WERI-Rb-1 (cell line): ENCODE results near the gene ARMH1.

Experiments used
- DNase-seq: peaks from one replicate; pipeline ENCODE4 v3.0.0-alpha.2; 2020
- H3K27ac ChIP-seq: fragments of 250-450 bp; sonication (Bioruptor Pico); 2 replicates; pipeline ENCODE4 v1.5.1; 2020; ENCODE audit warnings: mild to moderate bottlenecking, moderate library complexity
- H3K27me3 ChIP-seq: fragments of 250-450 bp; sonication (Bioruptor Pico); 2 replicates; pipeline ENCODE4 v1.5.1; 2021; ENCODE audit warnings: mild to moderate bottlenecking, low read depth, moderate library complexity; ENCODE audit not compliant: insufficient read depth, severe bottlenecking
- H3K36me3 ChIP-seq: fragments of 250-450 bp; sonication (Bioruptor Pico); 2 replicates; pipeline ENCODE4 v1.5.1; 2020; ENCODE audit warnings: mild to moderate bottlenecking, moderate library complexity
- H3K4me3 ChIP-seq: 2 replicates; pipeline ENCODE4 v1.5.1; 2011; ENCODE audit warnings: low read depth, mild to moderate bottlenecking, control low read depth, low read length
- H3K9me3 ChIP-seq: fragments of 250-450 bp; sonication (Bioruptor Pico); 2 replicates; pipeline ENCODE4 v1.5.1; 2021; ENCODE audit warnings: mild to moderate bottlenecking, moderate library complexity; ENCODE audit not compliant: severe bottlenecking
- CTCF ChIP-seq: IDR thresholded peaks from 2 replicates; pipeline ENCODE4 v1.5.1; 2011; ENCODE audit warnings: low read depth, mild to moderate bottlenecking, control low read depth, inconsistent platforms, low read length

ARMH1 gene

GRCh38 chr1:44739307-44740178, 65.0 kb downstream of the ARMH1 start, which contains the start of gene KIF2C:
Gene KIF2C, plus strand, starts transcription at chr1:44739837. Its CDS starts 96 bp downstream, at chr1:44739933.
- no peak for TF ChIP-seq CTCF
- Histone ChIP-seq H3K9me3 (peaks cover 2% of the 10 kb centered on the region), H3K27ac (peak within 1 kb of the TSS; percentile 89)

GRCh38 chr1:44740179-44740617, 65.7 kb downstream of the ARMH1 start:
- Histone ChIP-seq H3K36me3 (peaks cover 36% of the 10 kb centered on the region), H3K4me3 (peak overlapping the region; percentile 83), H3K27ac (peak overlapping the region; percentile 89), H3K9me3 (peaks cover 2% of the 10 kb centered on the region), H3K27me3 (no peaks in the 10 kb centered on the region)
- no peak for TF ChIP-seq CTCF
- DNase-seq: no peak

More at GRCh38 chr1:44739307-44740178, 65.0 kb downstream of the ARMH1 start, which contains the start of gene KIF2C:
- H3K4me3 ChIP-seq: peak within 1 kb of the TSS; percentile 83
- no peaks in the 10 kb centered on the region for H3K27me3 ChIP-seq
- peak; percentile 98 for DNase-seq
- H3K36me3 ChIP-seq: peaks cover 34% of the 10 kb centered on the region

GRCh38 chr1:44743211-44743610, 68.7 kb downstream of the ARMH1 start:
- no peak overlapping the region for H3K4me3 ChIP-seq
- no peaks in the 10 kb centered on the region for H3K9me3 ChIP-seq
- H3K27ac ChIP-seq: no peak overlapping the region
- DNase-seq: no peak
- TF ChIP-seq CTCF: no peak
- H3K27me3 ChIP-seq: no peaks in the 10 kb centered on the region
- peaks cover 64% of the 10 kb centered on the region for H3K36me3 ChIP-seq

GRCh38 chr1:44747878-44748277, 73.4 kb downstream of the ARMH1 start:
- Histone ChIP-seq H3K27me3 (no peaks in the 10 kb centered on the region), H3K27ac (no peak overlapping the region), H3K4me3 (no peak overlapping the region), H3K9me3 (no peaks in the 10 kb centered on the region), H3K36me3 (peaks cover 77% of the 10 kb centered on the region)
- 0 out of 2 replicates have a peak, but pooled peaks have one; percentile 18 for TF ChIP-seq CTCF
- DNase-seq: no peak

GRCh38 chr1:44757420-44757819, 82.9 kb downstream of the ARMH1 start:
- TF ChIP-seq CTCF: no peak
- H3K27me3 ChIP-seq: no peaks in the 10 kb centered on the region
- no peak overlapping the region for H3K4me3 ChIP-seq
- H3K9me3 ChIP-seq: no peaks in the 10 kb centered on the region
- no peak for DNase-seq
- peaks cover 94% of the 10 kb centered on the region for H3K36me3 ChIP-seq
- H3K27ac ChIP-seq: no peak overlapping the region
